Suprapubic skin (tissue), 2 donors: Measurements from ENCODE around the gene AHRR.

Experiments
- EP300 ChIP-seq: sonication (generic); formaldehyde crosslinking; IDR thresholded peaks from one replicate; pipeline ENCODE4 v1.6.1; 2017; ENCODE audit warnings: antibody characterized with exemption
- POLR2A ChIP-seq, 2 donors: fragments of 450-650 bp; IDR thresholded peaks; one replicate each; pipeline ENCODE4 v1.6.1; 2017; ENCODE audit warnings: antibody characterized with exemption in 2 of 2, mild to moderate bottlenecking in 2 of 2, moderate library complexity in 2 of 2

DNA sequence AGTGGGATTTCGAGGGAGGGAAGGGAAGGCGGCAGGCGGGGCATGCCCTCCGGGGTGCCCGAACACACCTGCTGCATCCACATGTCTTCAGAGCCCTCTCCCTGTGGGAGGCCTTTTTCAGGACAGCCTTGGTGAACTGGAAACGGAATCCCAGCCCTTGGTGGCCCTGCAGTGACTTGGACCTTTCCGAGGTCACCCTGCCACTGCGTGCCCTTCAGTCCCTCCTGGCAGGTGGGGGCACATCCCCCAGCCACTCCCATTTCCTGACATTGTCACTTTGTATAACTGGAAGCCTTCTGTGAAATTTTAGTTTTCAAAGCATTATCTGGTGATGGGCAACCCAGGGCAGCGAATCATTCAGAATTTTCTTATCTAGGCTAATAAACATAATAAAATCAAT, 11.0 kb upstream of the AHRR start:
- no peak for TF ChIP-seq POLR2A (IDR thresholded peaks at IDR 0.05)
- no peak for TF ChIP-seq EP300
